ENCODE data around the gene PDS5A. TPM values are rescaled to one million over a fixed set of nuclear protein-coding genes. Genes with fewer than 3 reads are reported as not detected.
A peak's percentile ranks its signal among the peaks of the same experiment; 100 is the strongest.
"Not testable (repeated sequence)": the region's sequence is repeated elsewhere in the genome, so short reads cannot be mapped to it uniquely, and the experiment has no call there.

Gene PDS5A
- total RNA-seq, 1 donor from 2014 or later, result 66.0 TPM

DNA sequence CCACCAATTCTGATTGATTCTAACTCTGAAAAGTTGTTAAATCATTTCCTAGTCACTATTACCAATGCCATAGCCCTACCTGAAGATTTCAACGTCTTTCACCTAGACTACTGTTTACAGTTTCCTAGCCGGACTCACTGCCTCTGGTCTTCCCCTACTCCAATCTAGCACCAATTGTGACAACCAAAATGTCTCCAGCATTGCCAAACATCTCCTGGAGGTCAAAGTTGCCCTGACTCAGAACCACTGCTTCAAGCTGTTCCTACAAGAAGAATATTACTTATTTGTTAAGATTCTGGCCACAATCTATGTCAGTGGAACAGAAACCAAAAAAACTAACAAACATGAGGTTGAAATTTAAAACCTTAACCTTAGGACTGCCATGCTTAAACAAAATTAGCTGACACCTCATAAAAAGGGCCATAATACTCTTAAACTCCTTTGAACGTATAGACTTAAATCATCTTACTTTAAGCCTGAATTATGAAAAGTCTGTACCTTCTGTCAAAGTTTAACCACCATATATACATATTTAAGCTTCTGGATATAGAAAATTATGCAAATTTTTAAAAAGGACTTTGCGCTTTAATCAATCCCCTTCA lies 2.1 kb downstream of the PDS5A start:
- Mint-ChIP-seq H3K4me1 (ENCODE audit: low read depth, unreplicated experiment) (peaks cover 9% of the 10 kb centered on the region), H3K27ac (ENCODE audit: unreplicated experiment) (no peak overlapping the region), H3K36me3 (ENCODE audit: unreplicated experiment) (no peaks in the 10 kb centered on the region), H3K9me3 (ENCODE audit: unreplicated experiment) (peaks cover 6% of the 10 kb centered on the region), H3K27me3 (ENCODE audit: unreplicated experiment) (peaks cover 3% of the 10 kb centered on the region), H3K4me3 (ENCODE audit: unreplicated experiment) (peak overlapping the region; percentile 95)
- TF ChIP-seq, protein P1, sequence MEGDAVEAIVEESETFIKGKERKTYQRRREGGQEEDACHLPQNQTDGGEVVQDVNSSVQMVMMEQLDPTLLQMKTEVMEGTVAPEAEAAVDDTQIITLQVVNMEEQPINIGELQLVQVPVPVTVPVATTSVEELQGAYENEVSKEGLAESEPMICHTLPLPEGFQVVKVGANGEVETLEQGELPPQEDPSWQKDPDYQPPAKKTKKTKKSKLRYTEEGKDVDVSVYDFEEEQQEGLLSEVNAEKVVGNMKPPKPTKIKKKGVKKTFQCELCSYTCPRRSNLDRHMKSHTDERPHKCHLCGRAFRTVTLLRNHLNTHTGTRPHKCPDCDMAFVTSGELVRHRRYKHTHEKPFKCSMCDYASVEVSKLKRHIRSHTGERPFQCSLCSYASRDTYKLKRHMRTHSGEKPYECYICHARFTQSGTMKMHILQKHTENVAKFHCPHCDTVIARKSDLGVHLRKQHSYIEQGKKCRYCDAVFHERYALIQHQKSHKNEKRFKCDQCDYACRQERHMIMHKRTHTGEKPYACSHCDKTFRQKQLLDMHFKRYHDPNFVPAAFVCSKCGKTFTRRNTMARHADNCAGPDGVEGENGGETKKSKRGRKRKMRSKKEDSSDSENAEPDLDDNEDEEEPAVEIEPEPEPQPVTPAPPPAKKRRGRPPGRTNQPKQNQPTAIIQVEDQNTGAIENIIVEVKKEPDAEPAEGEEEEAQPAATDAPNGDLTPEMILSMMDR (IDR thresholded peaks at IDR 0.05; ENCODE audit: partially characterized antibody, unreplicated experiment), result no peak
- DNase-seq, result no peak

GRCh38 chr4:39973052-39973451 lies 4.7 kb downstream of the PDS5A start:
- not testable (repeated sequence) for H3K4me1 Mint-ChIP-seq (ENCODE audit: low read depth, unreplicated experiment); H3K27me3 Mint-ChIP-seq (ENCODE audit: unreplicated experiment); H3K36me3 Mint-ChIP-seq (ENCODE audit: unreplicated experiment); DNase-seq; H3K9me3 Mint-ChIP-seq (ENCODE audit: unreplicated experiment); H3K4me3 Mint-ChIP-seq (ENCODE audit: unreplicated experiment)
- peak overlapping the region; percentile 68 for H3K27ac Mint-ChIP-seq (ENCODE audit: unreplicated experiment)

GRCh38 chr4:39970671-39971640 lies 6.8 kb downstream of the PDS5A start:
- TF ChIP-seq, protein P1 (IDR thresholded peaks at IDR 0.05; ENCODE audit: partially characterized antibody, unreplicated experiment), result no peak
- no peak for DNase-seq
- H3K36me3 Mint-ChIP-seq (ENCODE audit: unreplicated experiment), result no peaks in the 10 kb centered on the region
- H3K27ac Mint-ChIP-seq (ENCODE audit: unreplicated experiment), result no peak overlapping the region
- H3K4me1 Mint-ChIP-seq (ENCODE audit: low read depth, unreplicated experiment), result peaks cover 7% of the 10 kb centered on the region
- no peaks in the 10 kb centered on the region for H3K27me3 Mint-ChIP-seq (ENCODE audit: unreplicated experiment)
- no peak overlapping the region for H3K4me3 Mint-ChIP-seq (ENCODE audit: unreplicated experiment)
- no peaks in the 10 kb centered on the region for H3K9me3 Mint-ChIP-seq (ENCODE audit: unreplicated experiment)

DNA sequence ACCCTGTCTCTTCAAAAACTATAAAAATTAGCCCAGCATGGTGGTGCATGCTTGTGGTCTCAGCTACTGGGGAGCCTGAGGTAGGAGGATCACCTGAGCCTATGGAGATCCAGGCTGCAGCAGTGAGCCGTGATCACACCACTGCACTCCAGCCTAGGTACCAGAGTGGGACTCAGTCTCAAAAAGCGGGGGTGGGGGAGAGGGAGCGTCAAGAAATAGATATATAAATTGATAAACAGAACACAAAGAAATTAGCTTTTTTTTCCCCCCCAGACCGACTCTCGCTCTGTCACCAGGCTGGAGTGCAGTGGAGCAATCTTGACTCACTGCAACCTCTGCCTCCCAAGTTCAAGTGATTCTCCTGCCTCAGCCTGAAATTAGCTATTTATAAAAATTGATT lies 14.1 kb downstream of the PDS5A start:
- DNase-seq, result no peak
- H3K4me3 Mint-ChIP-seq (ENCODE audit: unreplicated experiment), result no peak overlapping the region
- no peaks in the 10 kb centered on the region for H3K27me3 Mint-ChIP-seq (ENCODE audit: unreplicated experiment)
- no peak overlapping the region for H3K27ac Mint-ChIP-seq (ENCODE audit: unreplicated experiment)
- H3K36me3 Mint-ChIP-seq (ENCODE audit: unreplicated experiment), result no peaks in the 10 kb centered on the region
- TF ChIP-seq, protein P1 (IDR thresholded peaks at IDR 0.05; ENCODE audit: partially characterized antibody, unreplicated experiment), result no peak
- no peaks in the 10 kb centered on the region for H3K9me3 Mint-ChIP-seq (ENCODE audit: unreplicated experiment)
- H3K4me1 Mint-ChIP-seq (ENCODE audit: low read depth, unreplicated experiment), result no peaks in the 10 kb centered on the region

GRCh38 chr4:39961311-39961877 lies 16.3 kb downstream of the PDS5A start:
- H3K27ac Mint-ChIP-seq (ENCODE audit: unreplicated experiment), result no peak overlapping the region
- H3K4me3 Mint-ChIP-seq (ENCODE audit: unreplicated experiment), result no peak overlapping the region
- TF ChIP-seq, protein P1 (IDR thresholded peaks at IDR 0.05; ENCODE audit: partially characterized antibody, unreplicated experiment), result no peak
- DNase-seq, result no peak
- no peaks in the 10 kb centered on the region for H3K9me3 Mint-ChIP-seq (ENCODE audit: unreplicated experiment)
- no peaks in the 10 kb centered on the region for H3K27me3 Mint-ChIP-seq (ENCODE audit: unreplicated experiment)
- no peaks in the 10 kb centered on the region for H3K4me1 Mint-ChIP-seq (ENCODE audit: low read depth, unreplicated experiment)
- no peaks in the 10 kb centered on the region for H3K36me3 Mint-ChIP-seq (ENCODE audit: unreplicated experiment)
